HG03060 (cell line): ENCODE results near the gene MRAP.
"Not testable (repeated sequence)": the region's sequence is repeated elsewhere in the genome, so short reads cannot be mapped to it uniquely, and the experiment has no call there.

ENCODE experiments used
- ATAC-seq: cut with Tn5 transposase; IDR thresholded peaks from one replicate; pipeline ENCODE4 v1.9.1; 2021; ENCODE audit warnings: low read depth, moderate number of reproducible peaks; ENCODE audit not compliant: unreplicated experiment

The MRAP gene

GRCh38 chr21:32298148-32298559 is 501 bp upstream of the MRAP start:
- ATAC-seq, result no peak

- no peak for ATAC-seq
These were observed 1.0 kb downstream of the MRAP start for GRCh38 chr21:32299695-32300094.

GRCh38 chr21:32300117-32300681 is 1.5 kb downstream of the MRAP start:
- ATAC-seq, result no peak

GRCh38 chr21:32301596-32301995 is 2.9 kb downstream of the MRAP start:
- no peak for ATAC-seq

- ATAC-seq, result no peak
These were observed 3.9 kb downstream of the MRAP start for GRCh38 chr21:32302560-32302959.

- ATAC-seq, result no peak
These were observed 4.7 kb downstream of the MRAP start for GRCh38 chr21:32303385-32303784.

- no peak for ATAC-seq
These were observed 6.3 kb downstream of the MRAP start for GRCh38 chr21:32304998-32305397.

GRCh38 chr21:32306021-32306780 is 7.5 kb downstream of the MRAP start:
- no peak for ATAC-seq

- ATAC-seq, result no peak
These were observed 9.1 kb downstream of the MRAP start for GRCh38 chr21:32307706-32308105.

GRCh38 chr21:32308696-32309095 is 10.0 kb downstream of the MRAP start:
- no peak for ATAC-seq

GRCh38 chr21:32309906-32310460 is 11.3 kb downstream of the MRAP start:
- ATAC-seq, result no peak

GRCh38 chr21:32310976-32311375 is 12.3 kb downstream of the MRAP start:
- not testable (repeated sequence) for ATAC-seq

- ATAC-seq, result no peak
These were observed 13.0 kb downstream of the MRAP start for GRCh38 chr21:32311621-32312020.

GRCh38 chr21:32312326-32312725 is 13.7 kb downstream of the MRAP start:
- ATAC-seq, result no peak

- no peak for ATAC-seq
These were observed 14.3 kb downstream of the MRAP start for GRCh38 chr21:32312976-32313375.

- ATAC-seq, result no peak
These were observed 16.2 kb downstream of the MRAP start for GRCh38 chr21:32314806-32315205.

- ATAC-seq, result no peak
These were observed 17.0 kb downstream of the MRAP start for GRCh38 chr21:32315511-32316281.

GRCh38 chr21:32316361-32317215 is 17.9 kb downstream of the MRAP start:
- no peak for ATAC-seq

GRCh38 chr21:32317726-32318125 is 19.1 kb downstream of the MRAP start:
- no peak for ATAC-seq

GRCh38 chr21:32319012-32319411 is 20.4 kb downstream of the MRAP start:
- no peak for ATAC-seq
